GM12878 (cell line): ENCODE data around the gene HAP1. TPM values are rescaled to one million over a fixed set of nuclear protein-coding genes. Genes with fewer than 3 reads are reported as not detected.

Experiments used
- ATAC-seq: fragments of 200-7000 bp; cut with Tn5 transposase; 3 replicates; pipeline ENCODE4 v1.9.1; 2020; ENCODE audit warnings: mild to moderate bottlenecking, moderate library complexity
- BruUV-seq: library from RNA; stranded (reverse); fragments of 400-500 nt; replicated peaks from 2 replicates; lab custom pipeline; 2021; lab: Mats Ljungman, UMichigan
- CTCF ChIA-PET: fragments of 300-600 bp; sonication (Branson Sonifier 250); formaldehyde crosslinking; extraction: SDS; loops from one replicate; lab custom pipeline; 2021; ENCODE audit warnings: inconsistent platforms; lab: Yijun Ruan, JAX
- POLR2A ChIA-PET: fragments of 350-600 bp; formaldehyde crosslinking; extraction: SDS; loops from one replicate; lab custom pipeline; 2021; ENCODE audit warnings: inconsistent platforms; lab: Charles Lee
- RAD21 ChIA-PET: fragments of 300-600 bp; sonication (Branson Sonifier 250); formaldehyde crosslinking; loops from one replicate; lab custom pipeline; 2023; ENCODE audit warnings: antibody characterized with exemption; ENCODE audit not compliant: unreplicated experiment; lab: Charles Lee
- SMC1A ChIA-PET: fragments of 300-600 bp; sonication (Branson Sonifier 250); formaldehyde crosslinking; loops from one replicate; lab custom pipeline; 2023; ENCODE audit not compliant: unreplicated experiment, uncharacterized antibody; lab: Charles Lee
- DNase-seq: peaks from one replicate; pipeline ENCODE4 v3.0.0-alpha.2; 2011; ENCODE audit warnings: low read depth, low spot score
- FAIRE-seq: peaks from 3 replicates; lab custom pipeline; 2011; peaks lifted over from hg19 to GRCh38; lab: Jason Lieb, UNC
- H2AFZ ChIP-seq: 2 replicates; pipeline ENCODE4 v1.6.0; 2011; ENCODE audit warnings: low read depth, low read length, control low read depth; ENCODE audit not compliant: control insufficient read depth
- H3K27ac ChIP-seq: 2 replicates; pipeline ENCODE4 v1.5.1; 2011; ENCODE audit warnings: control low read depth; ENCODE audit not compliant: control insufficient read depth, insufficient read depth
- H3K27me3 ChIP-seq, 2 experiments: replicated peaks in 1 of 2; 2 replicates each; pipeline versions ENCODE4 v1.6.0 to v1.6.1; 2011; ENCODE audit warnings: low read length in 1 of 2; ENCODE audit not compliant: control insufficient read depth in 2 of 2, insufficient read depth in 2 of 2
- H3K36me3 ChIP-seq, 2 experiments: 2 replicates each; pipeline ENCODE4 v1.5.1; 2011; ENCODE audit warnings: low read length in 1 of 2; ENCODE audit not compliant: control insufficient read depth in 2 of 2, insufficient read depth in 2 of 2
- H3K4me1 ChIP-seq: 2 replicates; pipeline ENCODE4 v1.6.1; 2011; ENCODE audit warnings: mild to moderate bottlenecking, low read length, moderate library complexity, mixed read lengths; ENCODE audit not compliant: control insufficient read depth, insufficient read depth
- H3K4me2 ChIP-seq: 2 replicates; pipeline ENCODE4 v1.6.0; 2011; ENCODE audit warnings: control low read depth; ENCODE audit not compliant: control insufficient read depth, insufficient read depth
- H3K4me3 ChIP-seq: fragments of 200-600 bp; sonication (generic); 2 replicates; pipeline ENCODE4 v1.5.1; 2016
- H3K79me2 ChIP-seq: 2 replicates; pipeline ENCODE4 v1.6.0; 2011; ENCODE audit warnings: low read length; ENCODE audit not compliant: control insufficient read depth, insufficient read depth
- H3K9ac ChIP-seq: 2 replicates; pipeline ENCODE4 v1.8.0; 2011; ENCODE audit warnings: low read length, control low read depth, mixed read lengths; ENCODE audit not compliant: control insufficient read depth, insufficient read depth
- H3K9me3 ChIP-seq: replicated peaks from 3 replicates; pipeline ENCODE4 v1.5.1; 2011; ENCODE audit warnings: mild to moderate bottlenecking, low read length; ENCODE audit not compliant: control insufficient read depth, insufficient read depth
- H4K20me1 ChIP-seq: 2 replicates; pipeline ENCODE4 v1.6.0; 2011; ENCODE audit not compliant: control insufficient read depth, insufficient read depth
- CBX3 ChIP-seq: fragments of 200-600 bp; sonication (generic); IDR thresholded peaks from 2 replicates; pipeline ENCODE4 v1.6.1; 2016; ENCODE audit warnings: low read depth, borderline replicate concordance
- IKZF2 ChIP-seq, 2 experiments: fragments of 450-650 bp; IDR thresholded peaks; 2 replicates each; pipeline ENCODE4 v1.6.1; 2017; ENCODE audit warnings: mild to moderate bottlenecking in 2 of 2, moderate library complexity in 2 of 2
- IRF5 ChIP-seq: fragments of 450-650 bp; IDR thresholded peaks from 2 replicates; pipeline ENCODE4 v1.6.1; 2017; ENCODE audit warnings: borderline replicate concordance
- NFYA ChIP-seq: IDR thresholded peaks from 2 replicates; pipeline ENCODE4 v1.6.1; 2011; ENCODE audit warnings: low read depth, mild to moderate bottlenecking, low read length, improper control_type of control experiment, borderline replicate concordance
- NFYB ChIP-seq: IDR thresholded peaks from 2 replicates; pipeline ENCODE4 v1.6.1; 2011; ENCODE audit warnings: low read depth, mild to moderate bottlenecking, low read length, improper control_type of control experiment, moderate library complexity; ENCODE audit not compliant: insufficient read depth
- POLR2AphosphoS2 ChIP-seq: IDR thresholded peaks from 2 replicates; pipeline ENCODE4 v1.6.1; 2011; ENCODE audit warnings: low read depth, mild to moderate bottlenecking, low read length, improper control_type of control experiment, moderate library complexity
- RUNX3 ChIP-seq: IDR thresholded peaks from 2 replicates; pipeline ENCODE4 v1.6.1; 2012; ENCODE audit warnings: low read length, inconsistent platforms
- SMAD1 ChIP-seq: fragments of 450-650 bp; IDR thresholded peaks from 2 replicates; pipeline ENCODE4 v1.6.1; 2018; ENCODE audit warnings: mild to moderate bottlenecking, low read depth; ENCODE audit not compliant: partially characterized antibody
- ZNF687 ChIP-seq: fragments of 450-650 bp; IDR thresholded peaks from 2 replicates; pipeline ENCODE4 v1.6.1; 2017; ENCODE audit warnings: mild to moderate bottlenecking, moderate library complexity
- WGBS: methylation state at CpG from one replicate; pipeline ENCODE4 v1.1.6; 2016; ENCODE audit warnings: low lambda C conversion rate; ENCODE audit not compliant: insufficient replicate concordance, insufficient coverage; ENCODE audit errors: missing lambda C conversion rate; 5-methylcytosine and 5-hydroxymethylcytosine counted together
- in situ Hi-C: fragments of 300-500 bp; cut with MboI; formaldehyde crosslinking; loops from 9 replicates; pipeline ENCODE4 v1.14.3; 2018; ENCODE audit warnings: mixed read lengths
- intact Hi-C: fragments of 100-400 bp; cut with micrococcal nuclease; formaldehyde crosslinking; loops from one replicate; pipeline ENCODE4 v1.14.2; 2022; ENCODE audit not compliant: unreplicated experiment
- polyA plus RNA-seq, 11 experiments: library from polyadenylated mRNA; depleted of rRNA in 4 of 11; unstranded in 6 of 11; stranded (reverse) in 5 of 11; fragments of >200 nt; fragmentation: Nextera tagmentation in 4 of 11; fragmentation: Illumina TruSeq in 1 of 11; extraction: Ambion mirVana in 4 of 11; extraction: Trizol in 1 of 11; gene quantifications; 1 replicate in 1 of 11; 2 replicates in 10 of 11; pipeline versions ENCODE4 v1.2.1 to v1.2.3, GENCODE V29; 2011 to 2016; ENCODE audit warnings: inconsistent platforms in 2 of 11, missing spikeins in 2 of 11, low read depth in 1 of 11
- total RNA-seq, 4 experiments: library from RNA; depleted of rRNA in 3 of 4; stranded (reverse); fragments of >200 nt in 3 of 4; fragmentation: Illumina TruSeq in 1 of 4; extraction: Trizol in 1 of 4; gene quantifications; 2 replicates each; pipeline versions ENCODE4 v1.2.1 to v1.2.3, GENCODE V29; 2013 to 2021

Gene HAP1
- total and polyA plus RNA-seq, 10 of the 15 experiments (the other 5 are each of a cell fraction or from before 2014, with no cell fraction given): not detected

DNA sequence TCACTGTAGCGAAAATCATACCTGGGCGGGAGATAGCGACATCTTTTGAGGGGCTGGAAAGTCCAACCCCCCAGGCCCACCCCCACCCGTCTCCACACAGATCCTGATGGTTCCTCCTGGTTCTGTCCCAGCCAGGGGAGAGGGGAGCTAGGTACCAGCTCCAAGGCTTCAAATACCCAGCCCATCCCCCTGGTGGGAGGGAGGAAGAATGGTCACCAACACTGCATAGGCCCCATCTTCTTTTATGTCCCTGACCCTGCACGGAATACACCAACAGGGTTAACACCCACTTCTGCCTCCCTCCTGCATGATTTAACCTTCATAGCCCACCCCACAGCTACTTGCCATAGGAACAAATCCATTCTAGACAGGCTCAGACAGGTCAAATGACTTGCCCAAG, 9.3 kb downstream of the HAP1 start (continued):
- no peak for TF ChIP-seq RUNX3
- no peak for TF ChIP-seq POLR2AphosphoS2
- TF ChIP-seq ZNF687: no peak
- TF ChIP-seq NFYB: no peak
- TF ChIP-seq NFYA: no peak
- TF ChIP-seq IKZF2 (IDR thresholded peaks at IDR 0.05): no peak
- no peak for TF ChIP-seq CBX3

- intact Hi-C loops: no loop called here
- Histone ChIP-seq H3K9ac (no peak overlapping the region), H3K27me3 (0 out of 4 replicates have a peak, but pooled peaks cover 0 to 2% of the 10 kb centered on the region in 2 experiments), H3K9me3 (no peaks in the 10 kb centered on the region), H3K4me1 (no peaks in the 10 kb centered on the region), H3K4me2 (no peak overlapping the region), H2AFZ (no peak overlapping the region), H3K4me3 (no peak overlapping the region), H3K27ac (no peak overlapping the region), H3K79me2 (no peaks in the 10 kb centered on the region), H3K36me3 (no peaks in the 10 kb centered on the region), H4K20me1 (no peaks in the 10 kb centered on the region)
- FAIRE-seq (no peak), DNase-seq (no peak), ATAC-seq (no peak)
- POLR2A ChIA-PET: no interaction called here
- CTCF ChIA-PET: no interaction called here
- TF ChIP-seq IRF5: no peak
- no peak for TF ChIP-seq SMAD1
- 52% methylated on average over 14 of the region's 17 CpGs for WGBS
- BruUV-seq: no TSS peak
- RAD21 ChIA-PET: no interaction called here
- SMC1A ChIA-PET: interaction anchor here (0.5 kb wide), 1 partner anchor 1487 kb away, joined by 4 read pairs; no protein-coding TSS in a partner anchor
- in situ Hi-C loops: no loop called here
Measured at GRCh38 chr17:41724476-41725050, 9.9 kb downstream of the HAP1 start.
